Esophagus squamous epithelium (tissue), 4 donors: ENCODE measurements around the gene EFS.

Experiments used
- CTCF ChIP-seq, 6 experiments: fragments of 450-650 bp in 4 of 6; fragments of 200-600 bp in 2 of 6; sonication (generic) in 2 of 6; IDR thresholded peaks; one replicate each; pipeline ENCODE4 v1.5.1; 2016 to 2019; ENCODE audit warnings: antibody characterized with exemption in 6 of 6, mild to moderate bottlenecking in 4 of 6, moderate library complexity in 4 of 6
- POLR2A ChIP-seq, 4 donors: fragments of 450-650 bp; IDR thresholded peaks; one replicate each; pipeline ENCODE4 v1.6.1; 2017; ENCODE audit warnings: antibody characterized with exemption in 4 of 4, mild to moderate bottlenecking in 4 of 4, moderate library complexity in 3 of 4

GRCh38 chr14:23324993-23325392, 40.0 kb downstream of the EFS start:
- TF ChIP-seq CTCF (IDR thresholded peaks at IDR 0.05): no peak
- no peak for TF ChIP-seq POLR2A (IDR thresholded peaks at IDR 0.05)
